ENCODE results near the gene ZNF292.
"Not testable (repeated sequence)": the region's sequence is repeated elsewhere in the genome, so short reads cannot be mapped to it uniquely, and the experiment has no call there.

Gene ZNF292

GRCh38 chr6:87164506-87164905 is 9.1 kb downstream of the ZNF292 start:
- no peak for DNase-seq

DNA sequence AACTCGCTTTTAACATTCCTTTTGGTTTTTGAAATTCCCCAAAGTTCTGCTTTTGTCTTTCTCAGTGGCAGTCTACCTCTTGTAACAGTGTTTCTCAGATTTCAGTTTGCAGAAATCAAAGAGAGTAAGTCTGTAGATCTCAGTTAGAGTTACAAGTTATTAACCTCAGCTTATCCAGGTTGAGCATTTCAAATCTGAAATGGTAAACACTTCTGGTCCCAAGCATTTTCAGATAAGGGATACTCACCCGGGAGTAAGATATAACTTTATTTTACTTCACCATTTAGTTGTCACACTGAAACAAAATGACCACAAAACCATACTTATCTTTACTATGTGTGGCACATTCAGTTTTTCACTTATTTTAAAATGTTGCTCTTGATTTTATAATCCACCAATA is 9.8 kb downstream of the ZNF292 start:
- DNase-seq: no peak

GRCh38 chr6:87171938-87172633 is 16.7 kb downstream of the ZNF292 start:
- DNase-seq: no peak

DNA sequence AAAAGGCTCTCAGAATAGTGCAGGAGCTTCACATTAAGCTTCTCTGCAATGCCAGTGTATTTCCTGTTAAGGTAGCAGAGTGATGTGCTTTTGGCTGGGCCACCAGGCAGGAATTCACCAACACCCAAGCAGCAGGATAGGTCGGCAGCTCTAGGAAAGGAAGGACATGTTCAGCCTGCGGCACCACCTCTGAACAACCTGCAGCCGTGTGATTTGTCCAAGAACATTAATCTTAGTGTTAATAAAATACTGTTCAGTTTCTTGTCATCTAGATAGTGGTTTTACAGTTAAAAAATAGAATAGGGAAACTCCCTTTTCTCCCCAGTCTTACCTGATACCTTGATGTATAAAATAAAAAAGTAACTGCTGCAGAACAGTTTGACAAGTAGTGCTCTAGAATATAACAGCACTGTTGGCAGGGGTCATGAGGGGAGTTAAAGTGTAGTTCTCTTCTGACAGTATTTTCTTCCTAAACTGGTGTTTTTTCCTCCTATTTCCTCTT is 18.8 kb downstream of the ZNF292 start:
- DNase-seq: no peak

DNA sequence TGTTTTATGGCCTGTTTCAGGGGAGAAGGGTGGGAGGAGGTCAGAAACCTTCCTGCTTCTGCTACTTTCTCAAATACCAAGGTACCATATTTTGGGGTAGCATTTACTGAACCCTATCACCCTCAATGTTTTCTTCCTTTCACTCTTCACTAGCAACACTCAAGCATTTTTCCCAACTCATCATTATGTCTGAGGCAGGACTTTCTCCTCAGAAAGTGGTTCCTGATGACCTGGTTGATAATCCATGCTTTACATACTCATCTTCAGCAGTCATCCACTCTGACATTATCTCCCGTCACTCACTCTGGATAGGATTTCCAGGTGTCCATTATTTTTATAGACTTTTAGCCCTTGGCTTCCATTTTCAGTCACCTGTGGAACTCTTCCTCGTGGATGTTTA is 21.1 kb downstream of the ZNF292 start:
- DNase-seq: no peak

- DNase-seq: no peak
Measured at GRCh38 chr6:87180105-87180728, 24.9 kb downstream of the ZNF292 start.

DNA sequence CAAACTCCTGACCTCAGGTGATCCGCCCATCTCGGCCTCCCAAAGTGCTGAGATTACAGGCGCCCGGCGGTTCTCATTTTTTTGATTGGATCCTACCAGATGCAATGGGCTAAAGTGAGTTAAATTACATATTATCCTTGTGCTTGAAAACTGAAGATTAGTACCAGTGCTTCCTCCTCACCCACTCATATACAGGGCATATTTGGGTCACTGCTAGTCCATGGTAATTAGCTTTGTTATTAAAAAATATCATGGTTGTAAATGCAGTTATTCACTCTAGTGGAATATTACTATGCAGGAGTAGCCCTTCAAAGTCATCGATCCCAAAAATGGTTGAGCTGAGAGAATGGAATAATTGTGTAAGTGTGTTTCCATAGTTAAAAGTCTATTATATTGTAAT is 26.5 kb downstream of the ZNF292 start:
- DNase-seq: no peak

DNA sequence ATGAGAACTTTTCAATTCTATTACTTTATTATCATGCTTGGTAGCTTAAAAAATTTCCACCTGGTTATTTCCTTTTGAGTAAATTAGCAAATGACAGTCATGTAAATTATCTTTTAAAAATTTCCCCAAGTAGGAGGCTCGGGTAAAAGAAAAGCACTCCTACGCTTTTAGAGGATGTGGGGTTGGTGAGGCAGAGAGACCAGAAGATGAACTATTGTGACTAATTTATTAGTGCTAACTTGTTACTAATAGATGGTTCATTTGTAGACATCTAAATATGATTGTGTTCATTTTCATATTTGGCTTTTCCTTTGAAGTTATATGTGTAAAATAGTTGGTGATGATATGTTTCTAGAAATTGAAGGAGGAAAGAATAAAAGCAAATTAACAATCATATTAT is 27.0 kb downstream of the ZNF292 start:
- DNase-seq: no peak

GRCh38 chr6:87182940-87183339 is 27.6 kb downstream of the ZNF292 start:
- DNase-seq: no peak

DNA sequence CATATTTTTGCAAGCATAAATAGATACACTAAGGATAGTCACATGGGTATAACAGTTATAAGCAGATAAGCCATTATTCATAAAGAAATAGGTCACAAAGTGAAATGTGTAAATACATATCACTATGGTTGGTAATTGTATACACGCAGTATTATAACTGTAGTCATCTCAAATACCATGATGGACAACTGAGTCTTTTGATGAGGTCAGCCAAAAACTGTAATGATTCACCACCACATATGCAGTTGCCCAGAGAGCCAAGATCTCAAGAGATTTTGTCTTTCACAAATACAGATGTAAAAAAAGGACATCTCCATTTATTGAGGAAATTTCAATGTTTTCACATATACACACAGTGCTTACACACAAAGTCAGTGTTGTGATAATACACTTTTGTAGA is 28.3 kb downstream of the ZNF292 start:
- no peak for DNase-seq

GRCh38 chr6:87184762-87185250 is 29.4 kb downstream of the ZNF292 start:
- DNase-seq: no peak

DNA sequence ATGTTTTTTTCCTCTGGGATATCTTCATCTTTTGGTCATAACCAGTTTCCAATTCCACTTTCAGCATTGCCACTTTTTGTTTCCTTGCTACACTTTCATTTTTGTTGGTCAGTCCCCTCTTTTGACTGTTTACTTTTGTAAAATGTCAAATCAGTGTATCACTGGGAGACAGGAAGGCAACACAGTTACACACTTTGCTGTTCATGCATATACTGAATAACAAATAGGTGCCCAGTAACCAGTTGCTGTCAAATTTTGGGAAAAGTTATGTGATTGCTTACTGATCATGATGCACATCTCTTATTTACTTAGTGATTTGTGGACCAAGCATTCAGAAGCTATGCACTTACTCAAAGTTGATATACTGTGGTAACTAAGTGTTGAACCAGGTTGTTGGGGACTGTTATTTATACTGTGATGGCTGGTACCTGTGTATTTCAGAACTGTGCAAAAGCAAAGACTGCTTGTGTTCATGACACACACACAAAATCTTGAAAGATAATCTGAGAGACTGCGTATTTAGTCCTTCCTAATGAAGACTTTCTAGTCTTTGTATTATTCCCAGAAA is 41.0 kb downstream of the ZNF292 start:
- DNase-seq: no peak

- no peak for DNase-seq
Measured at GRCh38 chr6:87197547-87197946, 42.2 kb downstream of the ZNF292 start.

DNA sequence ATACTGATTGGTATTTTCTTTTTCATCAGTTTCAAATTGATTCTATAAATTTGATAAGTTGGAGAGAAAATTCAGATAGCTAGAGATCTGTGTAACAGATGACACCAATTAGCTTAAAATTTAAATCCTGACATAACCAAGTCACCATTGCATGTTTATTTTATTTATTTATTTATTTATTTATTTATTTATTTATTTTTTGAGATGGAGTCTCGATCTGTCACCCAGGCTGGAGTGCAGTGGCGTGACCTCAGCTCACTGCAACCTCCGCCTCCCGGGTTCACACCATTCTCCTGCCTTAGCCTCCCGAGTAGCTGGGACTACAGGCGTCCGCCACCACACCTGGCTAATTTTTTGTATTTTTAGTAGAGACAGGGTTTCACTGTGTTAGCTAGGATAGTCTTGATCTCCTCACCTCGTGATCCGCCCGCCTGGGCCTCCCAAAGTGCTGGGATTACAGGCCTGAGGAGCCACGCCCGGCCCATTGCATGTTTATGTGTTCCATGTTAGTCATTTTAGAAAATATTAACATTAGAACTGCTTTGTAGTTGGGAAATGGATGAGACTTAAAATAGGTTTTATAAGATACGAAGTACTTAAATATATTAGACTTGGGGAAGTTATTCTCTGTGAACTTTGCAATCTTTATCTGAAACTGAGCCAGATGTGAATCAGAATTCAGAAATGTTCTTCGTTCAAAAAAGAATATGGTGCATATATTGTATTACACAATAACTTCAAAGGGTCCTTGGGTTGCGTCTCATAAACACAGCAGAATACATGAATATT is 42.9 kb downstream of the ZNF292 start:
- DNase-seq: not testable (repeated sequence)

DNA sequence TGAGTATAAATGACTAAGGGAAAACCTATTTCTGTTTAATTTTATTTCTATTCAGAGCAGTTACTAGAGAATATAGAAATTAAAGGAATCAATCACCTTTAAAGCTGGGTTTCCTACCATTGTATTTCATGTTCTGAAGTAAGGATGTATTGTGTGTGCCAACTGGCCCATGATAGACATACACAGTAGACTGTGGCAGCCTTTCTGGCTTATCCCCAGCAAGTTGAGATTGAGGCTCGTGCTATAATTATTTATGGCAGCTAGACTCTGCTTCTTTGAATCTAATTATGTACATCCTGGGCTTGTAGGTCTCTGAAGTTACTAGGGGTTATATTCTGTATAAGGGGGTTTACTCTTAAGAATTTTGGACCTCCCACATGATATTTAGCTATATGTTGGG is 44.4 kb downstream of the ZNF292 start:
- DNase-seq: no peak

- DNase-seq: no peak
Measured at GRCh38 chr6:87200469-87201175, 45.3 kb downstream of the ZNF292 start.

- no peak for DNase-seq
Measured at GRCh38 chr6:87203448-87204023, 48.2 kb downstream of the ZNF292 start.

GRCh38 chr6:87209812-87210211 is 54.4 kb downstream of the ZNF292 start:
- DNase-seq: no peak

DNA sequence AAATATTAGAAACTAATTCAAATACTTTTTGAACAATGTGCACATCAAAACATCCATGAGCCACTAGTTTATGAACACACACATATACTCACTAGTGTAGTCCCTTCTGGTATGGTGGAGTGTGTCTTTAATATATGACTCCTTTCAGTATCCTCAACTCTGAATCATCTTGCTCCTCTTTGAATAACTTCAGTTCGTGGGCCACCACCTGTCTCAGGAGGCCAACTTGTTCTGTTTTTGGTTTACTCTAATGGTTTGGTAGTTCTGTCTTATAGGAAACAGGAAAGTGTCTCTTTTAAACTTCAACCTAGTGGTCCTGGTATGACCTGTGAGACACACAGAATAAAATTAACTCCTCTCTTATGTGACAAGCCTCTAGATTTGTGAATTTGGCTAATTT is 55.6 kb downstream of the ZNF292 start:
- no peak for DNase-seq

DNA sequence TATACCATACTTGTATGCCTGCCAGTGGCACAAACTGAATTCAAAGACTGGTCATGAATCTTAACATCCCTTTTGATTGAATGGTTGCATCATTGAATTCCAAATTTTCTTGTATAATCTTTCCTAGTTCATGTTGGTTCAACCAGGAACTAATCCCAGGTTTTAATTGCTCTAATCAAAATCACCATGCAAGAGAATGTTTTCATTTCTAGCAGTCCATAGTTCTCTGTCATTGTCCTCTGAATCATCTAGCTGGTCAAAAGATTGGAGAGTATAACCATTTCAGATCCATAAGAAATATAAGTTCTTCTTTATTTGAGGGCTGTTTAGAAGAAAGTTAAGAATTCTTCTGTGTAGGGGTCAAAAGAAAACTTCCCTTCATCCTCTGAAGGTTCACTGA is 57.2 kb downstream of the ZNF292 start:
- DNase-seq: no peak

DNA sequence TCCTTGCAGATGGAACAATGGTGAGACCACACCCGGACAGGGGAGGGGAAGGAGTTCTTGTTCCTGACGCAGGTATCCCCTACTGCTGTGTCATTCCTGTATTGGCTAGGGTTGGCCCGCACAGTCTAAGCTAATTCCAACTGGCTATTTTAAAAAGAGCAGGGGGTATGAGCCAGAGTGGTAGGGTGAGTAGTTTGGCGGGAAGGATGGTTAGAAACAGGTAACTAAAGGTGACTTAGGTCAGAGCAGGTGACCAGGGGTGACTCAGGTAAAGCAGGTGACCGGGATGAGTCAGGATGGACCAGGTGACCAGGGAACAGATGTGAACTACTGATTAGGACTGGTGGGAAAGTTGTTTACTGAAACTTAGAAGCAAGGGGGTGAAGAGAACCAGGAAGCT is 58.0 kb downstream of the ZNF292 start:
- no peak for DNase-seq

DNA sequence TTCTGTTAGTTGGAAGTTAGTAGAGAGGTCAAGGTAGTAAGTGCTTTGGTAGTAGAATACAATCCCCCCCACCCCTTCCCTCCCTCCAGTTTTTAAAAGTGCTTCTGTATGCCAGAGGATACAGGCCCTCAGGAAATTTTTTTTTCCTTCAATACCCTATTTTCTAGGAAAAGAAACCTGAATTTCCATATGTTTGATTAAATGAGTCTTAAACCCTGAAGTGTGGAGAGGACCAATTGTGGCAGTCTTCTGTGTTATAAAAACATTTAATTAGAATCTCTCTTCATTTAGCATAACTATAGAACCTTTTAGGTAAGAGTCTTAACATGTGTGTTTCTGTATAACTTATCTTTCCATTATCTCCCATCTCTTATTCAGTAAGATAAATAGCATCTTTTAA is 59.5 kb downstream of the ZNF292 start:
- no peak for DNase-seq
